Neural cell (in vitro differentiated cells): ENCODE measurements around the gene AP5Z1. TPM values are rescaled to one million over a fixed set of nuclear protein-coding genes. Genes with fewer than 3 reads are reported as not detected.

Source experiments
- H2AFZ ChIP-seq: fragments of 200-600, 300-800 bp; sonication (generic), shearing (Covaris generic); 2 replicates; pipeline ENCODE4 v1.6.0; 2014; ENCODE audit warnings: low read depth, mild to moderate bottlenecking, antibody characterized with exemption, low read length, moderate library complexity
- H3F3A ChIP-seq: fragments of 200-600 bp; shearing (Covaris generic); 2 replicates; pipeline ENCODE4 v1.6.1; 2016; ENCODE audit warnings: mild to moderate bottlenecking, moderate library complexity, mixed read lengths, antibody characterized with exemption, low read length; ENCODE audit not compliant: insufficient read depth, poor library complexity, severe bottlenecking
- H3K27ac ChIP-seq: fragments of 200-600, 300-800 bp; sonication (generic), shearing (Covaris generic); 2 replicates; pipeline ENCODE4 v1.5.1; 2014; ENCODE audit warnings: mild to moderate bottlenecking, low read length, moderate library complexity
- H3K27me3 ChIP-seq: fragments of 300-800, 200-600 bp; sonication (generic), shearing (Covaris generic); 2 replicates; pipeline ENCODE4 v1.6.0; 2014; ENCODE audit warnings: mild to moderate bottlenecking, low read depth, low read length, moderate library complexity; ENCODE audit not compliant: insufficient read depth
- H3K36me3 ChIP-seq: fragments of 300-800, 200-600 bp; sonication (generic), shearing (Covaris generic); 2 replicates; pipeline ENCODE4 v1.5.1; 2014; ENCODE audit warnings: mild to moderate bottlenecking, antibody characterized with exemption, low read length, moderate library complexity; ENCODE audit not compliant: insufficient read depth
- H3K4me2 ChIP-seq: fragments of 300-800, 200-600 bp; sonication (generic), shearing (Covaris generic); 2 replicates; pipeline ENCODE4 v1.6.0; 2014; ENCODE audit warnings: mild to moderate bottlenecking, low read length
- H3K4me3 ChIP-seq: fragments of 300-800, 200-600 bp; sonication (generic), shearing (Covaris generic); 2 replicates; pipeline ENCODE4 v1.5.1; 2014; ENCODE audit warnings: mild to moderate bottlenecking, low read length, moderate library complexity
- H3K79me2 ChIP-seq: fragments of 200-600 bp; shearing (Covaris generic); replicated peaks from 2 replicates; pipeline ENCODE4 v1.6.0; 2014; ENCODE audit warnings: mild to moderate bottlenecking, low read length, moderate library complexity; ENCODE audit not compliant: insufficient read depth
- H3K9ac ChIP-seq: fragments of 300-800, 200-600 bp; sonication (generic), shearing (Covaris generic); 2 replicates; pipeline ENCODE4 v1.6.1; 2016; ENCODE audit warnings: mild to moderate bottlenecking, low read length, mixed read lengths
- H3K9me2 ChIP-seq: fragments of 200-600 bp; shearing (Covaris generic); 2 replicates; pipeline ENCODE4 v1.6.1; 2016; ENCODE audit warnings: mild to moderate bottlenecking, low read length, mixed read lengths; ENCODE audit not compliant: insufficient read depth
- H3K9me3 ChIP-seq: fragments of 200-600, 300-800 bp; sonication (generic), shearing (Covaris generic); 2 replicates; pipeline ENCODE4 v1.6.1; 2016; ENCODE audit warnings: mild to moderate bottlenecking, mixed run types, low read length, moderate library complexity, mixed read lengths
- H4K20me1 ChIP-seq: fragments of 200-600 bp; shearing (Covaris generic); 2 replicates; pipeline ENCODE4 v1.6.1; 2016; ENCODE audit warnings: mild to moderate bottlenecking, mixed run types; ENCODE audit not compliant: insufficient read depth
- CTCF ChIP-seq: fragments of 450-650 bp; IDR thresholded peaks from 2 replicates; pipeline ENCODE4 v1.5.1; 2014; ENCODE audit warnings: antibody characterized with exemption, mild to moderate bottlenecking, moderate library complexity; ENCODE audit not compliant: poor library complexity, severe bottlenecking
- EP300 ChIP-seq: fragments of 450-650 bp; conservative IDR thresholded peaks from 2 replicates; pipeline ENCODE4 v1.6.1; 2014; ENCODE audit warnings: antibody characterized with exemption, mild to moderate bottlenecking, moderate library complexity; ENCODE audit not compliant: poor library complexity, severe bottlenecking
- EZH2 ChIP-seq: fragments of 200-600, 300-800 bp; shearing (Covaris generic), sonication (generic); IDR thresholded peaks from 2 replicates; pipeline ENCODE4 v1.6.1; 2014; ENCODE audit warnings: antibody characterized with exemption, low read length, borderline replicate concordance, mild to moderate bottlenecking; ENCODE audit not compliant: insufficient read depth, poor library complexity, severe bottlenecking
- MXI1 ChIP-seq: fragments of 450-650 bp; conservative IDR thresholded peaks from 2 replicates; pipeline ENCODE4 v1.6.1; 2014; ENCODE audit warnings: antibody characterized with exemption, mild to moderate bottlenecking; ENCODE audit not compliant: poor library complexity, severe bottlenecking
- POLR2AphosphoS5 ChIP-seq: IDR thresholded peaks from 2 replicates; pipeline ENCODE4 v1.6.1; 2012
- RAD21 ChIP-seq: fragments of 450-650 bp; conservative IDR thresholded peaks from 2 replicates; pipeline ENCODE4 v1.6.1; 2014; ENCODE audit warnings: antibody characterized with exemption, mild to moderate bottlenecking, moderate library complexity
- REST ChIP-seq: IDR thresholded peaks from 2 replicates; pipeline ENCODE4 v1.6.1; 2012; ENCODE audit warnings: borderline replicate concordance
- SMC3 ChIP-seq: fragments of 450-650 bp; conservative IDR thresholded peaks from 2 replicates; pipeline ENCODE4 v1.6.1; 2014; ENCODE audit warnings: antibody characterized with exemption, mild to moderate bottlenecking, moderate library complexity; ENCODE audit not compliant: poor library complexity
- TAF1 ChIP-seq: IDR thresholded peaks from 2 replicates; pipeline ENCODE4 v1.6.1; 2012; ENCODE audit warnings: low read depth
- polyA plus RNA-seq: library from polyadenylated mRNA; depleted of rRNA; stranded (reverse); fragments of >200 nt; gene quantifications from 2 replicates; pipeline ENCODE4 v1.2.3, GENCODE V29; 2014

Gene AP5Z1
- polyA plus RNA-seq, 1 donor from 2014 or later, result 36.9 TPM

- Histone ChIP-seq H3K79me2 (no peaks in the 10 kb centered on the region), H3K36me3 (no peaks in the 10 kb centered on the region), H2AFZ (no peak overlapping the region), H3K4me3 (no peak overlapping the region), H3K4me2 (no peak overlapping the region), H3K9me2 (no peaks in the 10 kb centered on the region), H3F3A (no peaks in the 10 kb centered on the region), H3K9me3 (no peaks in the 10 kb centered on the region), H3K27ac (no peak overlapping the region), H4K20me1 (no peaks in the 10 kb centered on the region), H3K9ac (no peak overlapping the region), H3K27me3 (no peaks in the 10 kb centered on the region)
- TF ChIP-seq EZH2 (no peak), RAD21 (no peak), SMC3 (no peak), POLR2AphosphoS5 (no peak), EP300 (no peak), TAF1 (no peak), CTCF (no peak), REST (no peak), MXI1 (no peak)
Measured at GRCh38 chr7:4799508-4800268, 24.3 kb downstream of the AP5Z1 start.

- H4K20me1 ChIP-seq, result no peaks in the 10 kb centered on the region
- no peaks in the 10 kb centered on the region for H3F3A ChIP-seq
- H3K4me3 ChIP-seq, result no peak overlapping the region
- no peaks in the 10 kb centered on the region for H3K79me2 ChIP-seq
- TF ChIP-seq POLR2AphosphoS5 (no peak), RAD21 (no peak), CTCF (no peak), MXI1 (no peak), EZH2 (no peak), EP300 (no peak), TAF1 (no peak), SMC3 (no peak), REST (no peak)
- H2AFZ ChIP-seq, result no peak overlapping the region
- H3K4me2 ChIP-seq, result no peak overlapping the region
- H3K9me2 ChIP-seq, result no peaks in the 10 kb centered on the region
- H3K9ac ChIP-seq, result no peak overlapping the region
- H3K9me3 ChIP-seq, result no peaks in the 10 kb centered on the region
- H3K27ac ChIP-seq, result no peak overlapping the region
- no peaks in the 10 kb centered on the region for H3K36me3 ChIP-seq
- no peaks in the 10 kb centered on the region for H3K27me3 ChIP-seq
Measured at GRCh38 chr7:4800487-4800886, 25.1 kb downstream of the AP5Z1 start.
